NK-92 treated with Interleukin-12 subunit alpha and Interleukin-12 subunit beta, amount 100 ng/mL, for 24 hours (cell line): ENCODE results near the gene NRP1.

ENCODE experiments used
- DNase-seq: peaks from one replicate; lab custom pipeline; 2025; lab: John Stamatoyannopoulos, UW

Gene NRP1

GRCh38 chr10:33212061-33212748, 122.3 kb downstream of the NRP1 start:
- no peak for DNase-seq

- DNase-seq: no peak
Observed at GRCh38 chr10:33211106-33211878, 123.2 kb downstream of the NRP1 start.

GRCh38 chr10:33209802-33210201, 124.7 kb downstream of the NRP1 start:
- no peak for DNase-seq

GRCh38 chr10:33208166-33208565, 126.3 kb downstream of the NRP1 start:
- DNase-seq: no peak

- DNase-seq: no peak
Observed at GRCh38 chr10:33204031-33204430, 130.4 kb downstream of the NRP1 start.

- no peak for DNase-seq
Observed at GRCh38 chr10:33201971-33202370, 132.5 kb downstream of the NRP1 start.

- DNase-seq: no peak
Observed at GRCh38 chr10:33201056-33201780, 133.2 kb downstream of the NRP1 start.

GRCh38 chr10:33199731-33200232, 134.7 kb downstream of the NRP1 start:
- no peak for DNase-seq

GRCh38 chr10:33198610-33199009, 135.9 kb downstream of the NRP1 start:
- DNase-seq: no peak

GRCh38 chr10:33196710-33197491, 137.6 kb downstream of the NRP1 start:
- no peak for DNase-seq

- DNase-seq: no peak
Observed at GRCh38 chr10:33196377-33196706, 138.1 kb downstream of the NRP1 start.

- no peak for DNase-seq
Observed at GRCh38 chr10:33195608-33196376, 138.7 kb downstream of the NRP1 start.

GRCh38 chr10:33193701-33194521, 140.6 kb downstream of the NRP1 start:
- no peak for DNase-seq

- DNase-seq: no peak
Observed at GRCh38 chr10:33193057-33193700, 141.3 kb downstream of the NRP1 start.

- no peak for DNase-seq
Observed at GRCh38 chr10:33192190-33192589, 142.3 kb downstream of the NRP1 start.

- DNase-seq: no peak
Observed at GRCh38 chr10:33190406-33190805, 144.1 kb downstream of the NRP1 start.

GRCh38 chr10:33189808-33190207, 144.7 kb downstream of the NRP1 start:
- DNase-seq: no peak

GRCh38 chr10:33189363-33189762, 145.1 kb downstream of the NRP1 start:
- DNase-seq: no peak

- DNase-seq: no peak
Observed at GRCh38 chr10:33187427-33187999, 147.0 kb downstream of the NRP1 start.

- DNase-seq: no peak
Observed at GRCh38 chr10:33186150-33186549, 148.3 kb downstream of the NRP1 start.
